ENCODE results near the gene TPST2.
"Not testable (repeated sequence)": the region's sequence is repeated elsewhere in the genome, so short reads cannot be mapped to it uniquely, and the experiment has no call there.

Gene TPST2

GRCh38 chr22:26536762-26537134 is 53.2 kb downstream of the TPST2 start:
- in situ Hi-C loops (cut with MboI; ENCODE audit: low sequenced_read_pairs): no loop called here

- in situ Hi-C loops (cut with MboI; ENCODE audit: low sequenced_read_pairs): no loop called here
These were observed 53.7 kb downstream of the TPST2 start for GRCh38 chr22:26536056-26536761.

GRCh38 chr22:26535603-26535908 is 54.4 kb downstream of the TPST2 start:
- in situ Hi-C loops (cut with MboI; ENCODE audit: low sequenced_read_pairs): no loop called here

- in situ Hi-C loops (cut with MboI; ENCODE audit: low sequenced_read_pairs): no loop called here
These were observed 54.9 kb downstream of the TPST2 start for GRCh38 chr22:26534874-26535602.

- in situ Hi-C loops (cut with MboI; ENCODE audit: low sequenced_read_pairs): no loop called here
These were observed 55.6 kb downstream of the TPST2 start for GRCh38 chr22:26534171-26534855.

GRCh38 chr22:26529345-26529744 is 60.6 kb downstream of the TPST2 start:
- in situ Hi-C loops (cut with MboI; ENCODE audit: low sequenced_read_pairs): no loop called here

- in situ Hi-C loops (cut with MboI; ENCODE audit: low sequenced_read_pairs): not testable (repeated sequence)
These were observed 61.4 kb downstream of the TPST2 start for GRCh38 chr22:26528518-26528917.

GRCh38 chr22:26527574-26528465 is 62.1 kb downstream of the TPST2 start:
- in situ Hi-C loops (cut with MboI; ENCODE audit: low sequenced_read_pairs): no loop called here

GRCh38 chr22:26527167-26527566 is 62.8 kb downstream of the TPST2 start:
- in situ Hi-C loops (cut with MboI; ENCODE audit: low sequenced_read_pairs): no loop called here

- in situ Hi-C loops (cut with MboI; ENCODE audit: low sequenced_read_pairs): no loop called here
These were observed 63.9 kb downstream of the TPST2 start for GRCh38 chr22:26525946-26526564.

- in situ Hi-C loops (cut with MboI; ENCODE audit: low sequenced_read_pairs): no loop called here
These were observed 65.1 kb downstream of the TPST2 start for GRCh38 chr22:26524870-26525269.

GRCh38 chr22:26522592-26522991 is 67.3 kb downstream of the TPST2 start:
- in situ Hi-C loops (cut with MboI; ENCODE audit: low sequenced_read_pairs): no loop called here

- in situ Hi-C loops (cut with MboI; ENCODE audit: low sequenced_read_pairs): no loop called here
These were observed 67.9 kb downstream of the TPST2 start for GRCh38 chr22:26522012-26522411.

- in situ Hi-C loops (cut with MboI; ENCODE audit: low sequenced_read_pairs): no loop called here
These were observed 72.5 kb downstream of the TPST2 start for GRCh38 chr22:26517429-26517828.

- in situ Hi-C loops (cut with MboI; ENCODE audit: low sequenced_read_pairs): no loop called here
These were observed 73.4 kb downstream of the TPST2 start for GRCh38 chr22:26516503-26516902.

- in situ Hi-C loops (cut with MboI; ENCODE audit: low sequenced_read_pairs): no loop called here
These were observed 74.0 kb downstream of the TPST2 start for GRCh38 chr22:26515931-26516330.

- in situ Hi-C loops (cut with MboI; ENCODE audit: low sequenced_read_pairs): no loop called here
These were observed 75.3 kb downstream of the TPST2 start for GRCh38 chr22:26514419-26515161.

GRCh38 chr22:26513838-26514237 is 76.1 kb downstream of the TPST2 start:
- in situ Hi-C loops (cut with MboI; ENCODE audit: low sequenced_read_pairs): no loop called here

- in situ Hi-C loops (cut with MboI; ENCODE audit: low sequenced_read_pairs): no loop called here
These were observed 77.7 kb downstream of the TPST2 start, which contains the start of gene TFIP11 for GRCh38 chr22:26512149-26512793. TSS of gene TFIP11 (minus strand) at chr22:26512473. CDS start at chr22:26510272, 2,201 bp downstream.
